Ovary (tissue), 9 donors: ENCODE data around the gene FCRL5. TPM values are rescaled to one million over a fixed set of nuclear protein-coding genes. Genes with fewer than 3 reads are reported as not detected.

Source experiments
- DNase-seq, 5 donors: peaks; one replicate each; pipeline ENCODE4 v3.0.0-alpha.2; 2019 to 2020
- H3K27ac ChIP-seq, 2 donors: fragments of 200-600 bp; one replicate each; pipeline versions ENCODE4 v1.5.1 to v1.8.0; 2019 to 2022
- H3K27me3 ChIP-seq: fragments of 200-600 bp; one replicate; pipeline ENCODE4 v1.8.0; 2022
- H3K36me3 ChIP-seq: fragments of 200-600 bp; sonication (generic); one replicate; pipeline ENCODE4 v1.5.1; 2019
- H3K4me1 ChIP-seq: one replicate; pipeline ENCODE4 v1.8.1; 2013; ENCODE audit warnings: mild to moderate bottlenecking, moderate library complexity; ENCODE audit not compliant: insufficient read depth
- H3K4me3 ChIP-seq: fragments of 200-600 bp; sonication (generic); one replicate; pipeline ENCODE4 v1.5.1; 2017
- H3K9me3 ChIP-seq, 2 donors: fragments of 200-600 bp in 1 of 2; sonication (generic) in 1 of 2; one replicate each; pipeline versions ENCODE4 v1.5.1 to v1.8.1; 2013 to 2019; ENCODE audit warnings: mild to moderate bottlenecking in 1 of 2, moderate library complexity in 1 of 2
- EP300 ChIP-seq: sonication (generic); formaldehyde crosslinking; IDR thresholded peaks from one replicate; pipeline ENCODE4 v1.6.1; 2017; ENCODE audit warnings: antibody characterized with exemption
- POLR2A ChIP-seq: fragments of 450-650 bp; IDR thresholded peaks from one replicate; pipeline ENCODE4 v1.6.1; 2017; ENCODE audit warnings: antibody characterized with exemption, mild to moderate bottlenecking, moderate library complexity
- WGBS, 3 donors: extraction: QIAGEN DNeasy Blood & Tissue Kit in 1 of 3; methylation state at CpG; one replicate each; pipeline versions ENCODE4 v1.1.5 to v1.1.7; 2013 to 2017; 5-methylcytosine and 5-hydroxymethylcytosine counted together
- intact Hi-C, 4 donors: fragments of 100-400 bp; cut with DNase I; formaldehyde crosslinking; loops; one replicate each; pipeline versions ENCODE4 v1.11.0 to v1.15.1; 2022 to 2023
- polyA plus RNA-seq, 2 donors: library from polyadenylated mRNA; stranded (reverse); fragments of 200-250 nt in 1 of 2; fragments of 350-450 nt in 1 of 2; fragmentation: Illumina TruSeq in 1 of 2; extraction: RNeasy Lipid Tissue Mini Kit (QIAGEN cat#74804) in 1 of 2; gene quantifications; one replicate each; pipeline ENCODE4 v1.2.3, GENCODE V29; 2013 to 2014
- total RNA-seq, 7 donors: library from RNA; depleted of rRNA in 2 of 7; stranded (reverse); fragments of >200 nt in 2 of 7; fragmentation: NEBNext Ultra II Directional in 3 of 7; extraction: Animal tissue kit (Norgen Biotek cat#: 25700) in 3 of 7; gene quantifications; one replicate each; pipeline versions ENCODE4 v1.1.0 to v1.2.4, GENCODE V29; 2016 to 2023
- TF ChIP-seq, protein P1 (sequence below), 3 donors: fragments of 450-650 bp in 2 of 3; fragments of 200-600 bp in 1 of 3; IDR thresholded peaks; one replicate each; pipeline versions ENCODE4 v1.5.1 to v1.8.0; 2016 to 2022; ENCODE audit warnings: antibody characterized with exemption in 3 of 3, mild to moderate bottlenecking in 1 of 3
- donor health status: DM: no; HTN: no; CAD: no; lungs with moderate emphysema.
- donor health status: DM: no; HTN: no; CAD: no.
- donor health status: Bipolar disorder and iron deficiency.
- donor health status: DM: yes; HTN: yes; CAD: no.
- donor health status: DM: no; HTN: no; CAD: no.
- donor health status: DM: yes; HTN: yes; CAD: no.

The FCRL5 gene
- total and polyA plus RNA-seq, 9 donors = 0.10 to 1.2 (median 0.23) TPM; not detected in 2

- no peaks in the 10 kb centered on the region for H3K4me1 ChIP-seq
- 70 to 95% (median 88%) methylated on average over 4 of the region's 4 CpGs for WGBS, 3 donors
- H3K27ac ChIP-seq = no peak overlapping the region
- DNase-seq = no peak
- H3K4me3 ChIP-seq = no peak overlapping the region
- no peaks in the 10 kb centered on the region for H3K36me3 ChIP-seq
- intact Hi-C loops = no loop called here
- H3K9me3 ChIP-seq = peaks cover 0 to 7% of the 10 kb centered on the region in 2 donors
- TF ChIP-seq EP300 = no peak
- no peak for TF ChIP-seq POLR2A
- TF ChIP-seq, protein P1, sequence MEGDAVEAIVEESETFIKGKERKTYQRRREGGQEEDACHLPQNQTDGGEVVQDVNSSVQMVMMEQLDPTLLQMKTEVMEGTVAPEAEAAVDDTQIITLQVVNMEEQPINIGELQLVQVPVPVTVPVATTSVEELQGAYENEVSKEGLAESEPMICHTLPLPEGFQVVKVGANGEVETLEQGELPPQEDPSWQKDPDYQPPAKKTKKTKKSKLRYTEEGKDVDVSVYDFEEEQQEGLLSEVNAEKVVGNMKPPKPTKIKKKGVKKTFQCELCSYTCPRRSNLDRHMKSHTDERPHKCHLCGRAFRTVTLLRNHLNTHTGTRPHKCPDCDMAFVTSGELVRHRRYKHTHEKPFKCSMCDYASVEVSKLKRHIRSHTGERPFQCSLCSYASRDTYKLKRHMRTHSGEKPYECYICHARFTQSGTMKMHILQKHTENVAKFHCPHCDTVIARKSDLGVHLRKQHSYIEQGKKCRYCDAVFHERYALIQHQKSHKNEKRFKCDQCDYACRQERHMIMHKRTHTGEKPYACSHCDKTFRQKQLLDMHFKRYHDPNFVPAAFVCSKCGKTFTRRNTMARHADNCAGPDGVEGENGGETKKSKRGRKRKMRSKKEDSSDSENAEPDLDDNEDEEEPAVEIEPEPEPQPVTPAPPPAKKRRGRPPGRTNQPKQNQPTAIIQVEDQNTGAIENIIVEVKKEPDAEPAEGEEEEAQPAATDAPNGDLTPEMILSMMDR (IDR thresholded peaks at IDR 0.05) = no peak
- H3K27me3 ChIP-seq = no peaks in the 10 kb centered on the region
These were observed 74.9 kb downstream of the FCRL5 start for GRCh38 chr1:157477419-157477818.

GRCh38 chr1:157472959-157473358 lies 79.4 kb downstream of the FCRL5 start:
- Histone ChIP-seq H3K4me3 (no peak overlapping the region), H3K4me1 (no peaks in the 10 kb centered on the region), H3K27me3 (no peaks in the 10 kb centered on the region), H3K27ac (no peak overlapping the region), H3K9me3 (no peaks in the 10 kb centered on the region), H3K36me3 (no peaks in the 10 kb centered on the region)
- TF ChIP-seq, protein P1 (IDR thresholded peaks at IDR 0.05) = no peak
- no peak for TF ChIP-seq POLR2A
- no peak for TF ChIP-seq EP300
- 32 to 65% (median 37%) methylated on average over 3 of the region's 3 CpGs for WGBS, 3 donors
- intact Hi-C loops = no loop called here
- DNase-seq = no peak

GRCh38 chr1:157472056-157472701 lies 80.1 kb downstream of the FCRL5 start:
- no peak overlapping the region for H3K27ac ChIP-seq
- no peak overlapping the region for H3K4me3 ChIP-seq
- H3K4me1 ChIP-seq = no peaks in the 10 kb centered on the region
- no peaks in the 10 kb centered on the region for H3K9me3 ChIP-seq
- no peaks in the 10 kb centered on the region for H3K36me3 ChIP-seq
- WGBS, 3 donors = 21 to 22% (median 22%) methylated on average over 5 of the region's 5 CpGs
- H3K27me3 ChIP-seq = no peaks in the 10 kb centered on the region
- TF ChIP-seq EP300 (no peak), POLR2A (no peak)
- TF ChIP-seq, protein P1 (IDR thresholded peaks at IDR 0.05) = no peak
- no peak for DNase-seq
- intact Hi-C loops = no loop called here

DNA sequence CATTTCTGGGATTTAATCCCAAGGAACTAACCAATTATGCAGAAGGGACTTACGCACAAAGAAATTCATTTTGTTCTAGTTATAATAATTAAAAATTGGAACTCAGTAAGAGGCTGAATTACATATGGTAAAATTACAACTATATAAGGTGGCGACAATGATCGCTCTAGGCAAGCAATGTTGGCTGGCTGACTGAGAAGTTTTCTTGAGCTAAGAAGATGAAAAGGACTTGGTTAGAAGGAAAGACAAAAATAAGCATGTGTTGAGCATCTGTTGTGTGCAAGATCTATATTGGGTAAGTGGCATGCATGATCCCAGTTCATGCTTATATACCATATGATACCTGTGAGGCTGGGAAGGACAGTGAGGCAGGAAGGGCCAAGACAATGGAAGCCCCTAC lies 80.8 kb downstream of the FCRL5 start:
- Histone ChIP-seq H3K4me3 (no peak overlapping the region), H3K27ac (no peak overlapping the region), H3K4me1 (no peaks in the 10 kb centered on the region), H3K9me3 (no peaks in the 10 kb centered on the region), H3K36me3 (no peaks in the 10 kb centered on the region), H3K27me3 (no peaks in the 10 kb centered on the region)
- no peak for DNase-seq
- intact Hi-C loops = no loop called here
- 97 to 98% (median 97%) methylated on average over 3 of the region's 3 CpGs for WGBS, 3 donors
- TF ChIP-seq, protein P1 (IDR thresholded peaks at IDR 0.05) = no peak
- TF ChIP-seq POLR2A (no peak), EP300 (no peak)
